GM11168 (cell line): ENCODE measurements around the gene TUBB2A.

ENCODE experiments used
- in situ Hi-C: fragments of 300-500 bp; cut with MboI; formaldehyde crosslinking; loops from one replicate; pipeline ENCODE4 v1.12.0; 2022; ENCODE audit warnings: low sequenced_read_pairs; ENCODE audit not compliant: unreplicated experiment

The TUBB2A gene

DNA sequence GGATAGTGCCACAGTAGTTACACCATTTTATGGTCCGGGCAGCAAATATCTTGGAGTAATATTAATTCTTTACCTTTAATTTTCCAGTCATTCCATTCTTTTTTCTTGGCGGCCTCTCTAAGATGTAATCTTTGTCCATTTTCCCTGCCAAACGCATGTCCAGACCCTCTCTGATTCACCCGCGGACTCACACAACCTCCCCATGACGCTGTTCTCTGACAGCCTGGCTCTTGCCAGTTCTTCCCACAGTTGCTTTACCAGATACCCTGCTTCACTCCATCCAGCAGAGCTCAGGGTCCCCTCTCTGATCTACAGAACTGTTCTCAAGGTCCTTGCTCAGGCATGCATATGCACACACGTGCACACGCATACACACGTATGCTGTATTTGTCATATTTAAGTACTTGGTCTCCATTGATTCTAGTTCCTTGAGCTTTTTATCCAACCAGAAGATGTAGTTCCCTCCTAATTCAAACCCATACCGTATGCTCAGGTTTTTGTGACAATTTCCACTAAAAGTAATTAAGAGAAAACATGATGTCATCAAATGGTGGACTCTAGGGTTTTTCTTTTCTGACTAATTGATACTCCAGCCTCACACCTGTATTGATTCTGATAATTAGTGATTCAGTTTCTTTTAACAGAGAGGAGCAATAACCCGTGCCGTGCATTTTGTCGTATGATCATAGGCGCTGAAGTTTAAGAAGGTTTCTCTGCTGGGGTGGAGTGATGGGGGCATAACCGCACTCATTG lies 28.8 kb downstream of the TUBB2A start:
- in situ Hi-C loops = no loop called here

GRCh38 chr6:3125815-3126214 lies 31.5 kb downstream of the TUBB2A start:
- in situ Hi-C loops = no loop called here

GRCh38 chr6:3124667-3125066 lies 32.7 kb downstream of the TUBB2A start:
- in situ Hi-C loops = loop anchor here (5.0 kb wide), 1 partner anchor 123 kb away; no protein-coding TSS in a partner anchor

DNA sequence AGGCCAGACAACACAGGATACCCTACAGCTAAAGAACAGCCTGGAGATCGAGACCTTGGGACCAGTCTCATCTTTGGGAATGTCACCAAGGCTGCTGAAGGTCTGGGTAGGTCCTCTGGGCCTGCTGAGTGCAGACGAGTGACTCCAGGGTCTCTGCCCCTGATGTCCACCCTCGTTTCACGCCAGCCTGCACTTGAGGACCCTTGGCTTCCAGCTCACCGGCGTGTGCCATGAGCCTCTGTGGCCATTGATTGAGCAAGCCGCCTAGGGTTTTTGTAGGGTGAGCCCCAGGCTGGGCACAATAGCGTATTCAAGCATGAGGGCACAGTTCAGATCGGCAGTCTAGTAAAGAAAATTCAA lies 34.5 kb downstream of the TUBB2A start:
- in situ Hi-C loops = loop anchor here (5.0 kb wide), 1 partner anchor 124 kb away; no protein-coding TSS in a partner anchor

DNA sequence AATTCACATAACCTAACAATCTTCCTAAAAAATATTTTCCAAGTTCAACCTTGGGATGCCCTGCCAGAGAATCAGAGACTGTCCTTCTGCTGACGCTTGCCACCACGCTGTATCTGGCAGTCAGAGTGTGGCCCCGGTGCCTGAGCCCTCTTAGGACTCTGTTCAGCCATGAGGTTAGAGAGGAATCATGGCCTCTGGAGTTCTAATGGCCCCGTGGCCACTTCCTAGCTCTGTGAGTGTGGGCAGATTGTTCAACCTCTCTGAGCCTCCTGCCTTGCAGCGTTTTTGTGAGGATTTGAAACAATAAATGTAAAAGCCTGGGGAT lies 36.6 kb downstream of the TUBB2A start:
- in situ Hi-C loops = loop anchor here (5.0 kb wide), 1 partner anchor 127 kb away; no protein-coding TSS in a partner anchor

GRCh38 chr6:3119040-3119723 lies 38.2 kb downstream of the TUBB2A start:
- in situ Hi-C loops = no loop called here

GRCh38 chr6:3118353-3119039 lies 38.8 kb downstream of the TUBB2A start, which contains the start of gene BPHL:
BPHL (plus strand) TSS chr6:3118711; CDS start chr6:3118741, 30 bp downstream.
- in situ Hi-C loops = no loop called here

DNA sequence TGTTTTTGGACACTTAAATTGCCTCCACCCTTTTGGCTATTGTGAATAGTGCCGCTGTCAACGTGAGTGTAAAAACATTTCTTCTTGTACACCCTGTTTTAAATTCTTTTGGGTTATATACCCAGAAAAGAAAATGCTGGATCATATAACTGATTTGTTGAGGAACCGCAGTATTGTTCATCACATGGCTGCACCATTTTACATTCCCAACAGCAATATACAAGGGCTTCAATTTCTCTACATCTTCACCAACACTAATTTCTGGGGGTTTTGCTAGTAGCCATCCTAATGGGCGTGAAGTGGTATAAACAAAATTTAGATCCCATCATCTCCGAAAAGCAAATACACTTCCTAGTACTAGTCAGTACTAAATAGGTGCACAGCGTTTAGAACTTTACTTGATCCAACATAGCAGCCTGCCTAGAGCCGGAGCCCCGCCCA lies 39.4 kb downstream of the TUBB2A start:
- in situ Hi-C loops = no loop called here

- in situ Hi-C loops = no loop called here
Observed at GRCh38 chr6:3114377-3114776, 43.0 kb downstream of the TUBB2A start.

- in situ Hi-C loops = no loop called here
Observed at GRCh38 chr6:3109761-3110160, 47.6 kb downstream of the TUBB2A start.

DNA sequence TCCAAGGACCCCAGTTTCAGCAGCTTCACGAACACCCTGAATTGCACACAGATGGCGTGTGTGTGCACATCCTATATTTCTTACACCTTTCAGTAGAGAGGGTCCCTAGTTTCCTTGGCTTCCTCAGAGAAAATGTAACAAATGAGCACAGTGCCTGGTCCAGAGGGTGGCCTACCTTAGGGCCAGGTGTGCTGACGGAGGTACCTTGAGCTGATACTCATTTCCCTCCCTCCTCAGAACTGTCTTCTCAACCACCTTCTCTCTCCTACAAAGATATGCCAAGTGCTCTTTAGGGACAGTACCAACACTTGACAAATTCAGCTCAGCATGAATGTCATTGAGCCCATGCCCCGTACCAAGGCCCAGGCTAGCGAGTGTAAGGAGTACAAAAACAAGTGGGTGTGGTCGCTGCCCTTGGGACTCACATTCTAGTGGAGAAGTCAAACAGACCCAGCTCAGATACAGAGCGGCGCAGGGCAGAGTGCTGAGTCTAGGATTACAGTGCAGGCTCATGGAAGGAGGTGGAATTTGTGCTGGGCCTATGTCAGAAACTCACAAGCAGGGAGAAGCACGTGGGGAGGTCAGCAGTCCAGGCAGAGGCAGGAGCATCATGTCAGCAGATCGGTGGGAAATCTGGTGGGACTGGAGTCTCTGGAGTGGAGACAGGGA lies 48.5 kb downstream of the TUBB2A start:
- in situ Hi-C loops = no loop called here
